ENCODE results near the gene GADD45B. TPM values are rescaled to one million over a fixed set of nuclear protein-coding genes. Genes with fewer than 3 reads are reported as not detected.

The GADD45B gene, protein sequence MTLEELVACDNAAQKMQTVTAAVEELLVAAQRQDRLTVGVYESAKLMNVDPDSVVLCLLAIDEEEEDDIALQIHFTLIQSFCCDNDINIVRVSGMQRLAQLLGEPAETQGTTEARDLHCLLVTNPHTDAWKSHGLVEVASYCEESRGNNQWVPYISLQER
- total RNA-seq (10 to 100 TPM; 30.5 to 59.7 TPM), polyA plus RNA-seq (ENCODE audit: insufficient read depth, low read depth, low replicate concordance) (16.9 TPM)
- long read RNA-seq, donor 1, transcript GADD45B-201 (4 exons, 1,373 nt): major isoform, 15 of 20 reads
- long read RNA-seq, donor 1, partial matches to known transcripts: 0 of 20 reads
- long read RNA-seq, donor 1, other reads (novel, unspliced or antisense): 0 of 20 reads
- long read RNA-seq, donor 2, transcript GADD45B-201 (4 exons, 1,373 nt): major isoform, 8 of 13 reads
- long read RNA-seq, donor 2, partial matches to known transcripts: 5 of 13 reads
- long read RNA-seq, donor 2, other reads (novel, unspliced or antisense): 0 of 13 reads

DNA sequence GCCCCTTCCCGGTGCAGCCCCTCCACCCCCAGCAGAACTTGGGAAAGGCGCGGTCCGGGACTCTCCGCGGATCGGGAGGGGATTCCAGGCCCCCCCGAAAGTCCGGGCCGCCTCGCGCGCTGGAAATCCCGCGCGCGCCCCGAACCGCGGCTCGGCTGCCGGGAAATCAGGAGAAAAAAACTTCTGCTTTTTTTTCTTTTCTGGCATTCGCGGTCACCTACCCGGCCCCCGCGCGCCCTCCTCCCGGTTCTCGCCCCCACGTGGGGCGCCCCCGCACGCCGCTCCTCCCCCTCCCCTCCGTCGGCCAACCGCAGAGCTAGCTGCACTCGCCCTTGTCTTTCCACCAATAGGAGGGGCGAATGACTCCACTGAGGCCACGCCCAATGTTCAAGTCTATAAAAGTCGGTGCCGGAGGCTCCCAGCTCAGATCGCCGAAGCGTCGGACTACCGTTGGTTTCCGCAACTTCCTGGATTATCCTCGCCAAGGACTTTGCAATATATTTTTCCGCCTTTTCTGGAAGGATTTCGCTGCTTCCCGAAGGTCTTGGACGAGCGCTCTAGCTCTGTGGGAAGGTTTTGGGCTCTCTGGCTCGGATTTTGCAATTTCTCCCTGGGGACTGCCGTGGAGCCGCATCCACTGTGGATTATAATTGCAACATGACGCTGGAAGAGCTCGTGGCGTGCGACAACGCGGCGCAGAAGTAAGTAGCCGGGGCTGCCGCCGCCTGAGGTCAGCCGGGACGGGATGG, at the start of gene GADD45B:
TSS of gene GADD45B (plus strand) at position 426 of the 749 bp plus-strand sequence. CDS start at position 658, 232 bp downstream.
- intact Hi-C loops (cut with DNase I; ENCODE audit: low total_unique reads): loop anchor here (2.0 to 10.0 kb wide), 3 partner anchors 66 to 139 kb away; no protein-coding TSS in a partner anchor
- Histone ChIP-seq H3K27ac (peak within 1 kb of the TSS; percentile 75 to 84), H3K4me3 (peak within 1 kb of the TSS; percentile 79 to 90), H3K36me3 (ENCODE audit: low read depth, missing control alignments) (no peaks in the 10 kb centered on the region), H3K27me3 (no peaks in the 10 kb centered on the region), H3K4me1 (peaks cover 3% of the 10 kb centered on the region), H3K9me3 (no peaks in the 10 kb centered on the region)
- 0% methylated on average over 37 to 58 of the region's 70 CpGs for WGBS, 2 donors
- DNase-seq: peak; percentile 98
- TF ChIP-seq, protein P1, sequence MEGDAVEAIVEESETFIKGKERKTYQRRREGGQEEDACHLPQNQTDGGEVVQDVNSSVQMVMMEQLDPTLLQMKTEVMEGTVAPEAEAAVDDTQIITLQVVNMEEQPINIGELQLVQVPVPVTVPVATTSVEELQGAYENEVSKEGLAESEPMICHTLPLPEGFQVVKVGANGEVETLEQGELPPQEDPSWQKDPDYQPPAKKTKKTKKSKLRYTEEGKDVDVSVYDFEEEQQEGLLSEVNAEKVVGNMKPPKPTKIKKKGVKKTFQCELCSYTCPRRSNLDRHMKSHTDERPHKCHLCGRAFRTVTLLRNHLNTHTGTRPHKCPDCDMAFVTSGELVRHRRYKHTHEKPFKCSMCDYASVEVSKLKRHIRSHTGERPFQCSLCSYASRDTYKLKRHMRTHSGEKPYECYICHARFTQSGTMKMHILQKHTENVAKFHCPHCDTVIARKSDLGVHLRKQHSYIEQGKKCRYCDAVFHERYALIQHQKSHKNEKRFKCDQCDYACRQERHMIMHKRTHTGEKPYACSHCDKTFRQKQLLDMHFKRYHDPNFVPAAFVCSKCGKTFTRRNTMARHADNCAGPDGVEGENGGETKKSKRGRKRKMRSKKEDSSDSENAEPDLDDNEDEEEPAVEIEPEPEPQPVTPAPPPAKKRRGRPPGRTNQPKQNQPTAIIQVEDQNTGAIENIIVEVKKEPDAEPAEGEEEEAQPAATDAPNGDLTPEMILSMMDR (IDR thresholded peaks at IDR 0.05): peak in 1 of 3 experiments; percentile 6
- peak; percentile 100 for TF ChIP-seq POLR2A (IDR thresholded peaks at IDR 0.05)

DNA sequence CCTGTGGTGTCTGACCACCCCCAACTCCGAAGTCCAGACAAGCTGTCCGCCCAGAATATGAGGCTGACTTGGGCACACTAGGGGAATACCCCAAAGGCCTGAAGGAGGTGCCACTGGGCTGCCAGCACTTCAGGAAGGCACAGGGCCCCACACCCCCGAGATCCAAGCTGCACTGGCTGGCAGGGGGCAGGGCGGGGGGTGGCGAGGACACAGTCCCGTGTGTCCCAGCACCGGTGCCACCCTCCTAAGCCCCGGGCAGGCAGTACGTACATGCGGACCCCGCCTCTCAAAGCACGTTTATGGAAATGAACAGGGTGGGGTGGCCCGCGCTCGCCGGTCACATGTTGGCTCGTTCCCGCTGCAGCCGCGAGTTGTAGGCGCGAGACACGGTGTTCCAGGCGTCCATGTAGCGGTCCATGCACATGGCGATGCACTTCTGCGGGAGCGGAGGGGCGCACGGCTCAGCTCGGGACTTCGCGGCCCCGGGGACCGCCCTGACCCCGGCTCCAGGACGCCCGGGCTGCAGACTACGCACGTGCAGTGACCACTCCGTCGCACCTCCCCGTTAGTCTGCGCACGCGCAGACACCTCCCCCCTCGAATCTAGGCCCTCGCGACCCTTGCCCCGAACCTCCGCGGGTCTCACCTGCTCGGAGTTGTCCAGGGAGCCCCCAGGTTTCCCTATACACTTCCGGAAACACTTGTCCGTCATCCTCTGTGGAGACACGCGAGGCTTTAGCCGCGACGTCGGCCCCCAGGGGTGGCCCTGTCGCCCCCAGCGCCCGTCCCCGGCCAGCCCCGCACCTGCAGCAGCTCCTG, 49.1 kb upstream of the GADD45B start:
- Histone ChIP-seq H3K4me1 (peaks cover 33% of the 10 kb centered on the region), H3K9me3 (no peaks in the 10 kb centered on the region), H3K27me3 (no peaks in the 10 kb centered on the region), H3K36me3 (ENCODE audit: low read depth, missing control alignments) (no peaks in the 10 kb centered on the region), H3K4me3 (peak overlapping the region; percentile 93 to 96), H3K27ac (peak overlapping the region; percentile 97 to 99)
- no peak for TF ChIP-seq POLR2A (IDR thresholded peaks at IDR 0.05)
- TF ChIP-seq, protein P1 (IDR thresholded peaks at IDR 0.05): no peak
- peak; percentile 60 for DNase-seq
- WGBS, 2 donors: 5 to 13% methylated on average over 10 to 52 of the region's 66 CpGs
- intact Hi-C loops (cut with DNase I; ENCODE audit: low total_unique reads): no loop called here

DNA sequence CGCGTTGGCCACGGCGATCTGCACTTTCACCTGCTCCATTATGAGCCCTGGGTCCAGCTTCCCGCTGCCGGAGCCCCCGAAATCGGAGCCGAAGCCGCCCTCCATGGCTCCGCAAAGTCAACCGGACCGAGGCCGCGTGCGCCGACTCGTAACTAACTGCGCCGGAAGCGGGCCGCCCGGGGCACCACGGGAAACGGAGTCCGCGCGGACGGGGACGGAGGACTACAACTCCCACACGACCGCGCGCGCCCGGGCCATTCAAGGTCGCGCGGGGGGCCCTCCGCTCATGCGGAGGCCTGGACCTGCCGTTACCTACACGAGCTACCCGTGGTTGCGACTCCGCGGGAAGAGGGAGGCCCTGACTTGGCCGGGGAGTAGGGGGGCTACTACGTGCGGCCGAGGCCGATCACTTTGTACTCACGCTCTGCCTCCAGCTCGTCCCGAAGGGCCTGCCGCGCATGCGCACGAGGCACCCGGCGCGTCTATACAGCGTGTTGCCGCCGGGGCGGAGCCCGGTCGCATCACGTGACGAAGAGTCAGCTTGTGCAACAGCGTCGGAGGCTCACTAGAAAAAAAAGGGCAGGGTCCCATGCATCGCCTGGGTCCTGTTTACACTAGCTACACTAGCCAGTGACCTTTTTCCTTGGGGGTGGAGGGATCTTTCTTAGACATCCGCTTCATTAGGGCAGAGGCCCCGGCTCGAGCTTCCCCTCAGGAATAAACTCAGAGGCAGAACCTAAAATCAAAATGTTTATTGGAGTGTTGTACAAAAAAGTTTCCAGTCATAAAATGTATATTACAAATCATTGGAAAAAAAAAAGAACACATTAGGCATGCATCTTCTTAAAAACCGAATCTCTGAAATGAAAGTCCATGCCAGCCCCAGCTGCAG, 48.3 kb upstream of the GADD45B start, which contains the start of gene TIMM13:
TSS of gene TIMM13 (minus strand) at position 158 of the 892 bp plus-strand sequence. CDS start at position 105, 53 bp downstream.
- H3K9me3 ChIP-seq: no peaks in the 10 kb centered on the region
- H3K36me3 ChIP-seq (ENCODE audit: low read depth, missing control alignments): no peaks in the 10 kb centered on the region
- DNase-seq: peak; percentile 96
- peak within 1 kb of the TSS; percentile 97 to 99 for H3K27ac ChIP-seq
- peak within 1 kb of the TSS; percentile 93 to 96 for H3K4me3 ChIP-seq
- no peaks in the 10 kb centered on the region for H3K27me3 ChIP-seq
- WGBS, 2 donors: 1 to 2% methylated on average over 6 to 72 of the region's 77 CpGs
- peaks cover 33% of the 10 kb centered on the region for H3K4me1 ChIP-seq
- intact Hi-C loops (cut with DNase I; ENCODE audit: low total_unique reads): no loop called here
- no peak for TF ChIP-seq POLR2A (IDR thresholded peaks at IDR 0.05)
- TF ChIP-seq, protein P1 (IDR thresholded peaks at IDR 0.05): peak in 2 of 3 experiments; percentile 6 to 28
